Measurements from ENCODE around the gene WLS. TPM values are rescaled to one million over a fixed set of nuclear protein-coding genes. Genes with fewer than 3 reads are reported as not detected.

Gene WLS
- total and polyA plus RNA-seq, 2 donors (not counting 1 experiment from before 2014, with no cell fraction given), result 0.49 TPM; not detected in 1

GRCh38 chr1:68142036-68142435, 90.3 kb downstream of the WLS start:
- H3K27ac ChIP-seq (ENCODE audit: low read length in 2 of 2), result no peak overlapping the region
- ChIA-PET CTCF (interaction anchor here (1.1 kb wide), 2 partner anchors 21 to 24 kb away, joined by 3 read pairs; no protein-coding TSS in a partner anchor), POLR2A (no interaction called here)

More at GRCh38 chr1:68142036-68142435, 90.3 kb downstream of the WLS start:
- WGBS (ENCODE audit: insufficient coverage), result 96% methylated on average over 3 of the region's 5 CpGs
- Histone ChIP-seq H2AFZ (ENCODE audit: insufficient read depth, low read depth, low read length, poor library complexity, severe bottlenecking) (no peak overlapping the region), H3K4me1 (ENCODE audit: control insufficient read depth in 2 of 2, insufficient read depth in 2 of 2, low read length in 2 of 2) (no peaks in the 10 kb centered on the region), H4K20me1 (ENCODE audit: control insufficient read depth, insufficient read depth, low read length, poor library complexity, severe bottlenecking) (no peaks in the 10 kb centered on the region), H3K4me2 (replicated peaks; ENCODE audit: low read depth, low read length, poor library complexity, severe bottlenecking) (no peak overlapping the region), H3K9me3 (ENCODE audit: control extremely low read depth in 1 of 3, control insufficient read depth in 2 of 3, insufficient read depth in 1 of 3, low read length in 2 of 3) (no peaks in the 10 kb centered on the region), H3K4me3 (ENCODE audit: control extremely low read depth in 1 of 5, extremely low read depth in 1 of 5, insufficient read depth in 1 of 5, low read depth in 2 of 5, low read length in 4 of 5) (no peak overlapping the region), H3K36me3 (replicated peaks in 1 of 2; ENCODE audit: control extremely low read depth in 1 of 2, control insufficient read depth in 1 of 2, extremely low read depth in 1 of 2, insufficient read depth in 2 of 2, low read length in 1 of 2) (no peaks in the 10 kb centered on the region), H3K9ac (ENCODE audit: low read length) (no peak overlapping the region), H3K79me2 (ENCODE audit: control insufficient read depth, insufficient read depth, low read length) (no peaks in the 10 kb centered on the region), H3K27me3 (replicated peaks in 1 of 4; ENCODE audit: control extremely low read depth in 1 of 4, control insufficient read depth in 3 of 4, insufficient read depth in 4 of 4, low read length in 3 of 4) (no peaks in the 10 kb centered on the region)
- no peak for ATAC-seq (ENCODE audit: low read depth)
- intact Hi-C loops (cut with micrococcal nuclease), result no loop called here
- H3K4me3 Mint-ChIP-seq, result no peak overlapping the region
- TF ChIP-seq CTCF (IDR thresholded peaks at IDR 0.05), result no peak
- no peak for TF ChIP-seq EZH2 (IDR thresholded peaks at IDR 0.05; ENCODE audit: borderline replicate concordance, insufficient read depth, low read depth, low read length, poor library complexity, severe bottlenecking)
- H3K27ac Mint-ChIP-seq, result no peak overlapping the region
- no peaks in the 10 kb centered on the region for H3K4me1 Mint-ChIP-seq
- no peak for DNase-seq
- no peaks in the 10 kb centered on the region for H3K9me3 Mint-ChIP-seq (ENCODE audit: insufficient read depth)
- H3K27me3 Mint-ChIP-seq, result peaks cover 3% of the 10 kb centered on the region

Measured in B cell (primary cell).